Upper lobe of right lung (tissue), 1 donor: ENCODE measurements around the gene ZBTB17. TPM values are rescaled to one million over a fixed set of nuclear protein-coding genes. Genes with fewer than 3 reads are reported as not detected.

Experiments used
- ATAC-seq: fragments of 200-7000 bp; cut with Tn5 transposase; one replicate; pipeline ENCODE4 v1.9.1; 2020; ENCODE audit warnings: mild to moderate bottlenecking, moderate library complexity
- DNase-seq: peaks from one replicate; pipeline ENCODE4 v3.0.0-alpha.2; 2020
- H3K27ac ChIP-seq: fragments of 200-600 bp; one replicate; pipeline ENCODE4 v1.8.0; 2022
- H3K27me3 ChIP-seq: fragments of 200-600 bp; one replicate; pipeline ENCODE4 v1.8.0; 2022; ENCODE audit warnings: mild to moderate bottlenecking
- H3K36me3 ChIP-seq: fragments of 200-600 bp; one replicate; pipeline ENCODE4 v1.8.0; 2022
- H3K4me1 ChIP-seq: fragments of 200-600 bp; one replicate; pipeline ENCODE4 v1.8.0; 2022
- H3K4me3 ChIP-seq: fragments of 200-600 bp; one replicate; pipeline ENCODE4 v1.8.0; 2022; ENCODE audit warnings: mild to moderate bottlenecking
- H3K9me3 ChIP-seq: fragments of 200-600 bp; one replicate; pipeline ENCODE4 v1.8.0; 2022
- intact Hi-C: fragments of 100-400 bp; cut with DNase I; formaldehyde crosslinking; loops from one replicate; pipeline ENCODE4 v1.11.0; 2022
- total RNA-seq: library from RNA; stranded (reverse); fragmentation: NEBNext Ultra II Directional; extraction: Animal tissue kit (Norgen Biotek cat#: 25700); gene quantifications from one replicate; pipeline ENCODE4 v1.2.1, GENCODE V29; 2021
- TF ChIP-seq, protein P1 (sequence below): fragments of 200-600 bp; IDR thresholded peaks from one replicate; pipeline ENCODE4 v1.8.0; 2022; ENCODE audit warnings: antibody characterized with exemption
- donor health status: DM: no; HTN: yes; CAD: no; lungs with severe emphysema.

The ZBTB17 gene
- total RNA-seq, 1 donor from 2014 or later = 42.3 TPM

DNA sequence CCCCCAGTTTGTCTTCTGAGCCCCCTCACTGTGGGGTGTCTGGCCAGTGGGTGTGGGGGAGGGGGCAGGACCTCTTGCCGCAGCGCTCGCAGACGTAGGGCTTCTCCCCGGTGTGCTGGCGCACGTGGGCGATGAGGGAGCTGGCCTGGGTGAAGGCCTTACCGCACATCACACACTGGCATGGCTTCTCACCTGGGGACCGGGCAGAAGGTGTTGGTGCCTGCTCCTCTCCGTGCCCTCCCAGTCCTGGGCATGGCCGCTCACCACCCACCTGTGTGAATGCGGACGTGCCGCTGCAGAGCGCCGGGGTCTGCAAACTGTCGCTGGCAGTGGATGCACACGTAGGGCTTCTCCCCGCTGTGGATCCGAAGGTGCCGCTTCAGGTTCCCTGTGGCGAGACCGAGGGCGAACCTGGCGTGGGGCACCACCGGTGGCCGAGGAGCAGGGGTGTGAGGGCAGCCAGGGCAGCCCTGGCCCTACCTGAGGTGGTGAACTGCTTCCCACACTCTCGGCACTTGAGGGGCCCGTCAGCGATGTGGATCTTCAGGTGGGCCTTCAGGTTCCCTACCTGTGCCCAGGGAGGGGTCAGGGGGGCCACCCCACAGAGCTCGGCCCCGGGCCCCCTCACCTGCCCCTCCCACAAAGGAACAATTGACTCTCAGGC, 32.4 kb downstream of the ZBTB17 start:
- DNase-seq (no peak), ATAC-seq (no peak)
- peaks cover 19% of the 10 kb centered on the region for H3K4me1 ChIP-seq
- no peak overlapping the region for H3K27ac ChIP-seq
- TF ChIP-seq, protein P1, sequence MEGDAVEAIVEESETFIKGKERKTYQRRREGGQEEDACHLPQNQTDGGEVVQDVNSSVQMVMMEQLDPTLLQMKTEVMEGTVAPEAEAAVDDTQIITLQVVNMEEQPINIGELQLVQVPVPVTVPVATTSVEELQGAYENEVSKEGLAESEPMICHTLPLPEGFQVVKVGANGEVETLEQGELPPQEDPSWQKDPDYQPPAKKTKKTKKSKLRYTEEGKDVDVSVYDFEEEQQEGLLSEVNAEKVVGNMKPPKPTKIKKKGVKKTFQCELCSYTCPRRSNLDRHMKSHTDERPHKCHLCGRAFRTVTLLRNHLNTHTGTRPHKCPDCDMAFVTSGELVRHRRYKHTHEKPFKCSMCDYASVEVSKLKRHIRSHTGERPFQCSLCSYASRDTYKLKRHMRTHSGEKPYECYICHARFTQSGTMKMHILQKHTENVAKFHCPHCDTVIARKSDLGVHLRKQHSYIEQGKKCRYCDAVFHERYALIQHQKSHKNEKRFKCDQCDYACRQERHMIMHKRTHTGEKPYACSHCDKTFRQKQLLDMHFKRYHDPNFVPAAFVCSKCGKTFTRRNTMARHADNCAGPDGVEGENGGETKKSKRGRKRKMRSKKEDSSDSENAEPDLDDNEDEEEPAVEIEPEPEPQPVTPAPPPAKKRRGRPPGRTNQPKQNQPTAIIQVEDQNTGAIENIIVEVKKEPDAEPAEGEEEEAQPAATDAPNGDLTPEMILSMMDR = no peak
- no peaks in the 10 kb centered on the region for H3K27me3 ChIP-seq
- H3K9me3 ChIP-seq = no peaks in the 10 kb centered on the region
- H3K4me3 ChIP-seq = no peak overlapping the region
- peaks cover 88% of the 10 kb centered on the region for H3K36me3 ChIP-seq
- intact Hi-C loops = no loop called here

DNA sequence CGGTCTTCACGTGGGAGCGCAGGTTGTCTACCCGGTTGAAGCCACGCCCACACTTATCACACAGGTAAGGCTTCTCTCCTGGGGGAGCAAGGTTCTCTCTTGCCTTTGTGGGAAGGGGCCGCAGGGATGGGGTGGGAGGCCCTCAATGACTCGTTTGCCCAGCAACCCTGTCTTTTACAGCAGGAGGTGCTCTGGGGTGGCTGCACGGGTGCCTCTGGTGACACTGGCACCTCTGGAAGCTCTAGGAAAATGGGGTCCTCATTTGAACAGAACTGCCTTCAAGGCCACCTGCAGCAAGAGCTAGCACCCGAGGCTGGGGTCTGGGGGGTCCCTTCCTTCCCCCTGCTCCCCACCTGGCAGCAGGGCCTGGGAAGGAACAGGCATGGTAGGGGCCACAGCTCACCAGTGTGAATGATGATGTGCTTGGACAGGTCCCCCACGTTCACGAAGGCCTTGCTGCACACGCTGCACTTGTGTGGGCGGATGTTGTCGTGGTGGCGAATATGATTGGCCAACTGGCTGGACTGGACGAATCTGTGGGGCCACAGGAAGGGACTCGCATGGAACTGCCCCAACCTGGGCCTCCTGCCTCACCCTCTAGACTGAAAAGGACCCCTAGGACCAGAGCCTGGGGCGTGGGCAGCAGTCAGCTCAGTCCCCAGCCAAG, 33.1 kb downstream of the ZBTB17 start:
- H3K4me3 ChIP-seq = no peak overlapping the region
- DNase-seq = no peak
- TF ChIP-seq, protein P1 = no peak
- ATAC-seq = no peak
- no peaks in the 10 kb centered on the region for H3K27me3 ChIP-seq
- no peak overlapping the region for H3K27ac ChIP-seq
- peaks cover 95% of the 10 kb centered on the region for H3K36me3 ChIP-seq
- intact Hi-C loops = no loop called here
- H3K4me1 ChIP-seq = peaks cover 13% of the 10 kb centered on the region
- no peaks in the 10 kb centered on the region for H3K9me3 ChIP-seq

DNA sequence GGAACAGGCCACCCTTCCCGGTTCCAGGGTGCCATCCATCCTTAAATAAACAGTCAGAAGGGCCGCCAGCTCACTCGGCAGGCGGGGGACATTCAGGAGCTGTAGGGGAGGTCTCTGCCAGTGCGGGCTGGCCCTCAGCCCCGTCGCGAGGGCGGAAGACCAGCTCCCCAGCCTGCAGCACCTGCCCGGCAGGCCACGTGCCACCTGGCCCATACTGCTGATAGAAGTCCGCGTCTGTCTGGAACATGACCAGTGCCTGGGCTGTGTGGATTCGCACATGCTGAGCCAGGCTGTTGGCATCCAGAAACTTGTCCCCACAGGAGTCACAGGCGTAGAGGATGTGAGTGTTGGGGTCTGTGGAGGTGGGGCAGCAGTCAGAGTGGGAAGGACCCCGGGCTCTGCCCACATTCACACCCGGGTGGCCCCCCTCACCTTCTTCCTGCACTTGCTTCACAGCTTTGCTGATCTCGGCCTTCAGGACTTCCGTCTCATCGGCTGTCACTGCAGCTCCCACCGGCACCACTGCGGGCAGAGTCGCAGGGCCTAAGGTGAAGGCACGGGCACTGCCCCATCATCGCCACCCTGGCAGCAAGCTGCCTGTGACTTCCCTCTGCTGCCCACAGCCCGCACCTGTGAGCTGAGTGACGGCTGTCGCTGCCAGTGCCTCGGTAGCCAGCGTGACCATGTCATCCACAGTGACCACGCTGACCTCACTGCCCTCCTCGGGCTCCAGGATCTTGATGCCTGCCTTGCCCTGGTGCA, 33.8 kb downstream of the ZBTB17 start:
- no peaks in the 10 kb centered on the region for H3K27me3 ChIP-seq
- ATAC-seq (no peak), DNase-seq (no peak)
- H3K9me3 ChIP-seq = no peaks in the 10 kb centered on the region
- no peak overlapping the region for H3K4me3 ChIP-seq
- peaks cover 98% of the 10 kb centered on the region for H3K36me3 ChIP-seq
- TF ChIP-seq, protein P1 = no peak
- H3K27ac ChIP-seq = no peak overlapping the region
- intact Hi-C loops = no loop called here
- peaks cover 14% of the 10 kb centered on the region for H3K4me1 ChIP-seq

DNA sequence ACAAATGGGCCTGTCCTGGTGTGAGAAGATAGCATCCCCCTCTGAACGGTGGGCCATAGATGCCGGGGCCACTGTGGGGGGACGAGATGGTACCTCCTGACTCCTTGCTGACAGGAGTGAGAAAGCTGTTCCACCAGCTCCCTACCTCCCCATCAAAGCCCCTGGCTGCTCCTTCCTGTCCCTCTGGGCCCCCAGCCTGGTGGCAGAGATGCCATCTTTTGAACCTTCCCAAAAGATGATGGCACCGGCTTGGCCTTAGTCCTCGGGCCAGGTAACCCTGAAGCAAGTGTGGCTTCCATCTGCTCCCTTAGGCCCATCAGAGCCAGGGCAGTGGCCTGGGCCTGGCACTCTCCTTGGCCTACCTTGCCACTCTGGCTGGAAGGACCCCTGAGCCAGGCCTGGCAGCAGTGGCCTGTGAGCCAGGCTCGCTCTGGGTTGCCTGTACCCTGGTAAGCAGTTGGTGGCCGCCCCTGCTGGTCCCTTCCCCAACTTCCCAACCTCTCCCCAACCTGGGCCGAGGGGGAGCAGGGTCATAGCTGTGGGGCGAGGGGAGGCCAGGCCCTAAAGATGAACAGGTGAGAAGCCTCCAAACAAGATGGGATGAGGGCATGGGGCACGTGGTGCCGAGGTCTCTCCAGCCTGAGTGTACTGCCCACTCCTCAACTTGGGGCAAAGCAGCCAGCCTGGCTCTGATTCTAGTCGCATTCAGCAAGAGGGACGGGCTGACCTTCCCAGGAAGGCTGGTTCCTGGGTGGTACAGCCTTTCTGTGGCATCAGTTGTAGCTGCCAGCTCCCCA, 34.7 kb downstream of the ZBTB17 start:
- Histone ChIP-seq H3K4me1 (peaks cover 14% of the 10 kb centered on the region), H3K27me3 (no peaks in the 10 kb centered on the region), H3K9me3 (no peaks in the 10 kb centered on the region), H3K4me3 (no peak overlapping the region), H3K36me3 (peaks cover 98% of the 10 kb centered on the region), H3K27ac (no peak overlapping the region)
- peak; percentile 59 for DNase-seq
- no peak for ATAC-seq
- TF ChIP-seq, protein P1 = no peak
- intact Hi-C loops = no loop called here
